ENCODE results near the gene KLF4.
"Not testable (repeated sequence)": the region's sequence is repeated elsewhere in the genome, so short reads cannot be mapped to it uniquely, and the experiment has no call there.

Gene KLF4

DNA sequence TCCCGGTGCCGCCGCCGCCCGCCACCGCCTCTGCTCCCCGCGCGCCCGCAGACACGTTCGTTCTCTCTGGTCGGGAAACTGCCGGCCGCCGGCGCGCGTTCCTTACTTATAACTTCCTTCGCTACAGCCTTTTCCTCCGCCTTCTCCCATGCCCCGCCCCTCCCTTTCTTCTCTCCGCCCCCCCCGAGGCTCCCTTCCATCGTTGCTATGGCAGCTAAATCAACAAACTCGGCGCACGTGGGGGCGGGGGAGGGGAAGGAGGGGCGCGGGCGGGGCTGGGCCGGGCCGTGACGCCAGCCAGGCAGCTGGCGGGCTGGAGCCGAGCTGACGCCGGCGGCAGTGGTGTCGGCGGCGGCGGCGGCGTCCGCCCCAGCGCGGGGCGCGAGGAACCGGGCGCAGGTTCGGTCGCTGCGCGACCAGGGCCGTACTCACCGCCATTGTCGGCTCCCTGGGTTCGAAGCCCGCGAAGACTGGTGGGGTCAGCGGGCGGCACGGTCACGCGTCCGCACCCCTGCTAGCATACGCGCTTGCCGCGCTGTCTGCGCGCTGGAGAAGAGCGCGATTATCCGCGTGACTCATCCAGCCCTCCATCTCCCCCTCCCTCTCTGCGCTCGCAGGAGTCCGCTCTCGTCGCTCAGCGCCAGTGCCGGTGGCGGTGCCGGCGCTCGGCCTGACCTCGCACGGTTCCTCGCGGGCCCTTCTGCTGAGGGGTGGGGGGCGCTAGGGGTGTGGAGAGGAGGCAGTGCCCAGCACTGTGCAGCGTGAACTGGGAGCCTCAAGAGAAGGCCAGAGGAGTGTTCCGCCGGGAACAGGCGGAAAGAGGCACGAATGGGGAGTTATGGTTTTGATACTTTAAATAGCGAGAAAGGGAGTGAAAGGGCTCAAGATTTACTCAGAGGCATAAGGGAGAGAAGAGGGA is at the start of gene KLF4:
KLF4 (minus strand) TSS at position 83 of the 919 bp plus-strand sequence. CDS start 597 bp downstream, outside the sequence.
- no peak for DNase-seq (ENCODE audit: low read depth, low spot score)

GRCh38 chr9:107536462-107536861 is 46.9 kb upstream of the KLF4 start:
- no peak for DNase-seq (ENCODE audit: low read depth, low spot score)

DNA sequence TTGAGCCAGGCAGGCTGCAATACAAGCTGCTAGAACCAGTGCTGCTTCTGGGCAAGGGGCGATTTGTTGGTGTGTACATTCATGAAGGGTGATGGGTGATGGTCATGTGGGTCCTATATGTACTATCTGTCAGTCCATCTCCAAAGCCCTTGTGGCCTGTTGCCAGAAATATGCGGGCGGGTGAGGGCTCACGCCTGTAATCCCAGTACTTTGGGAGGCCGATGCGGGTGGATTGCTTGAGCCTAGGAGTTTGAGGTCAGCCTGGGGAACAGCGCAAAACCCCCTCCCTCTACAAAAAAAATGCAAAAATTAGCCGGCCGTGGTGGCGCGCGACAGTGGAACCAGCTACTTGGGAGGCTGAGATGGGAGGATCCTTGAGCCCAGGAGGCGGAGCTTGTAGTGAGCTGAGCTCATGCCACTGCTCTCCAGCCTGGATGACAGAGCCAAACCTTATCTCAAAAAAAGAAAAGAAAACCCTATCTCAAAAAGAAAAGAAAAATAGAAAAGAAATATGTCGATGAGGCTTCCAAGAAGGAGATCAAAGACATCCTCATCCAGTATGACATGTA is 45.0 kb upstream of the KLF4 start:
- no peak for DNase-seq (ENCODE audit: low read depth, low spot score)

- DNase-seq (ENCODE audit: low read depth, low spot score): no peak
Measured at GRCh38 chr9:107530679-107531078, 41.1 kb upstream of the KLF4 start.

GRCh38 chr9:107528686-107529085 is 39.1 kb upstream of the KLF4 start:
- no peak for DNase-seq (ENCODE audit: low read depth, low spot score)

GRCh38 chr9:107523539-107523938 is 34.0 kb upstream of the KLF4 start:
- DNase-seq (ENCODE audit: low read depth, low spot score): no peak

- no peak for DNase-seq (ENCODE audit: low read depth, low spot score)
Measured at GRCh38 chr9:107520186-107520585, 30.6 kb upstream of the KLF4 start.

DNA sequence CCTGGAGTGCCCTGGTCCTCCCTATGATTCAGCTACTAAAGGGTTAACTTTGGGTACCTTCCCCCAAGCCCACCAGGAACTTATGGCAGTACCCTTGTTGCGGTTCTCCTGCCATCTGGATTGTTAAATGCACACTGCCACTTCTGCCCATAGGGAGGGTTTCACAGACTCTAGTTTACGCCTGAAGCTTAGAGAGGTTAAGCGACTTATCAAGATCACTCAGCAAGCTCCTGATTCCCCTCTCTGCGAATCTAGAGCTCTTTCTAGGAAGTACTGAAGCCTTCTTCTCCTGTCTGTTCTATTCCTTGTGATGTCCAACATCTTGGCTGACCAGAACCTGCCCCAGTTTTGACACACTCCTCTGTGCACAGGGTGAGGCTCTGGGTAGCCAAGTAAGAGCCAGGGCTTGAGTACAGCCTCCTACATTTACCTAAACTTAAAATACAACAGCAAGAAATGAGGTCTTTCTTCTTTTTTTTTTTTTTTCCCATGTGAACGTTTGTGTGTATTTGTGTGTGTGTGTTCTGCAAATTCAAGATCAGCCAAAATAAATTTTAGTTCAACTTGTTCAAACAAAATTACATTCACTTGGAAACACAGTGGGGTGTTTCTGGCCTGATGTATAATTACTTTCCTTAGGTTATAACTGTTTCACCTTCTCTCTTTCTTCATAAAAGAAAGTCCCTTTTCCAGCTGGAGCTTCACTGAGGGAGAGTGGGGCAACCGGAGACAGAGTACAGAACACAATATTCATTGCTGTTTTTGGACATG is 28.7 kb upstream of the KLF4 start:
- no peak for DNase-seq (ENCODE audit: low read depth, low spot score)

DNA sequence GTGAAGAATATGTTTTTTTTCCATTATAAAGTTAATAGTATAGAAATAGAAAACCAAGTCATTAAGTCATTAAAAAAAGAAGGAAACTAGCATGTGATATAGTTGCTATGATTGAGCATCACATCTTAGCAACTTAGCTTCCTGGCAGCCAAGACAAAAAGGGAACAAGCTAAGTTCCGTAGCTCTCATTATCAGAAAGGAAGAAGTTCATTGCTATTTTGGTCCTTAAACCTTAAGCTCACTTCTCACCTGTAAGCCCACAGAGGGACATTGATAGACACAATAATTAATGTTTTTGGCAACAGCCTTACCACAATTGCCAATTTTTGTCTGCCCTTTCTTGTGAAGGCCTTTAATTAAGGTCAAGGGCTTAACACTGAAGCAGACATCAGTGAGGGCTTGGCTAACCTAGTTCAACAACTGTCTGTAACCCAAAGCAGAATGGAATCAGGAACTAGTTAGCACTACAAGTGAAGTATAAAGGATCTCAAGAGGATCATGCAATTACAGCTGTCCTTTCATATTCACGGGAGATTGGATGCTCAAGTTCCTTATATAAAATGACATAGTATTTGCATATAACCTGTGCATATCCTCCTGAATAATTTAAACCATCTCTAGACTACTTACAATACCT is 24.0 kb upstream of the KLF4 start:
- no peak for DNase-seq (ENCODE audit: low read depth, low spot score)

DNA sequence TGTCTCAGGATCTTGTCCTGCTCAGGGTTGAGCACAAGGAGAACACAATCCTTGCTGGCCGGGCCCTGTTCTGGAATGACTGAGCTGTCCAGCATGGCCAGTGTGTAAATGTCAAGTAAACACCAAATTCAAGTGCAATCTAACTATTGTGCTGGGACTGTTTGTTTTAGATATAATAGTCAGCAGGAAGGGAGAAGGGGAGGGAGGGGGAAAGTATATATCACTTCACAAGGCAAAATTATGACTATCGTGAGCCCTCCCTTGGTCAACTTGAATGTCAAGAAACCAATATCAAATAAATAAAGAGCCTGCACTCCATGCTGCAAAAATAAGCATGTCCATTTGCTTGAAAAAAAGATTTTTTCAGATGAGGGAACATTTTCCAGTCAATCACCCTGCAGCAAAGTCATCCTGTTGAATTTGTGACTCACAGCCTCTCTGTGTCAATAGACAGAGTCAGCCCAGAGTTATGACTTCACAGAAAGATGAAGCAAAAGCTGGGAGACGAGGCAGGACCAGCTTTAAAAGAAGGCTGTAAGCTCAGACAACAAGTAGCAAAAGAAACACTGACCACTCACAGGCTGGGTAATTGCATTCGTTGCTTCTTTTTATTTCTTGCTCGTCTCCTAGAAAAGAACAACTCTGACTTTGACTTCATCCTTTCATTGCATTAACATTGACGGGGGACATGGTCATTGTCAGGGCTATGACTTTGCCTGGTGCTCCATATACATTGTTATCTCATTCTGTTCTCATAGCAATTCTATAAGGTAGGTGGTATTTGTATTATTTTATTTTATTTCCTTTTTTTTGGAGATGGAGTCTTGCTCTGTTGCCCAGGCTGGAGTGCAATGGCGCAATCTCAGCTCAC is 15.3 kb upstream of the KLF4 start:
- DNase-seq (ENCODE audit: low read depth, low spot score): no peak

GRCh38 chr9:107502464-107502863 is 12.9 kb upstream of the KLF4 start:
- no peak for DNase-seq (ENCODE audit: low read depth, low spot score)

DNA sequence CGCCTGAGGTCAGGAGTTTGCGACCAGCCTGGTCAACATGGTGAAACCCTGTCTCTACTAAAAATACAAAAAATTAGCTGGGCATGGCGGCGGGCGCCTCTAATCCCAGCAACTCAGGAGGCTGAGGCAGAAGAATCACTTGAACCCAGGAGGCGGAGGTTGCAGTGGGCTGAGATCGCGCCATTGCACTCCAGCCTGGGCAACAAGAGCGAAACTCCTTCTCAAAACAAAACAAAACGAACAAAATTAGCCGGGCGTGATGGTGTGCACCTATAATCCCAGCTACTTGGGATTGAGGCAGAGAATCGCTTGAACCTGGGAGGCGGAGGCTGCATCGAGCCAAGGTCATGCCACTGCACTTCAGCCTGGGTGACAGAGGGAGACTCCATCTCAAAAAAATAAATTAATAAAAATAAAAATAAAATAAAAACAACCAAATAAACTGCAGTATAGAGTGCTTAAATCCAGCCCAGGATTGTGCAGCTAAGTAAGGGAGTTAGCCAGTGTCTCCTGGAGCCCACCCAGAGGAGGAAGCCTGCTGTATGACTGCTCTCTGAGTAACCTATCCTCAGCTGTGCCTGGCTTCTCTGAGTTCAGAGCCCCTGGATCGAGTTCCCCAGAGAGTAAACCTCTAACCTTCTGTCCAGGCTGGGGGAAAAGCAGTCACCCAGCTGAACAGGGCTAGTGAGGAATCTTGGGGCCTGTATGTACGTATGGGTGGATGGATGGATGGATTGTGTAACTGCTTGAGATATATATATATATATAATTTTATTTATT is 11.0 kb upstream of the KLF4 start:
- DNase-seq (ENCODE audit: low read depth, low spot score): not testable (repeated sequence)

DNA sequence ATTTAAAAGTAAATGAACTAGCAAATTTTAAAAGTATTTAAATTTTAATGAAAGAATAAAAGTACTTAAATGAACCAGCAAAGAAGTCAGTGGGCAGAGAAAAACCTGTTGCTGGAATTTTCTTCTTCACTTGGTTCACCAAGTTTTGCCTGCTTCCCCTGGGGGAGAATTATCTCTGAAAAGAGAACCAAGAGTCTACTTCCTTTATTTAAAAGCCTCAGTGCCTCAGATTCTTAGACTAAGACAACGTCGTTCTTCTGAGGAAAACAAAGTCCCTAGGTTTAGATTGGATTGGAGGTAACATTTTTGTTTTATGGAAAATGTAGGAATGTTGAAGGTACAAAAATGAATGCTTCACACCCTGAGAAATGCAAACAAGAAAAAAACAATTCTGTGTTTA is 7.4 kb upstream of the KLF4 start:
- DNase-seq (ENCODE audit: low read depth, low spot score): no peak

- DNase-seq (ENCODE audit: low read depth, low spot score): no peak
Measured at GRCh38 chr9:107492381-107492970, 2.9 kb upstream of the KLF4 start.

DNA sequence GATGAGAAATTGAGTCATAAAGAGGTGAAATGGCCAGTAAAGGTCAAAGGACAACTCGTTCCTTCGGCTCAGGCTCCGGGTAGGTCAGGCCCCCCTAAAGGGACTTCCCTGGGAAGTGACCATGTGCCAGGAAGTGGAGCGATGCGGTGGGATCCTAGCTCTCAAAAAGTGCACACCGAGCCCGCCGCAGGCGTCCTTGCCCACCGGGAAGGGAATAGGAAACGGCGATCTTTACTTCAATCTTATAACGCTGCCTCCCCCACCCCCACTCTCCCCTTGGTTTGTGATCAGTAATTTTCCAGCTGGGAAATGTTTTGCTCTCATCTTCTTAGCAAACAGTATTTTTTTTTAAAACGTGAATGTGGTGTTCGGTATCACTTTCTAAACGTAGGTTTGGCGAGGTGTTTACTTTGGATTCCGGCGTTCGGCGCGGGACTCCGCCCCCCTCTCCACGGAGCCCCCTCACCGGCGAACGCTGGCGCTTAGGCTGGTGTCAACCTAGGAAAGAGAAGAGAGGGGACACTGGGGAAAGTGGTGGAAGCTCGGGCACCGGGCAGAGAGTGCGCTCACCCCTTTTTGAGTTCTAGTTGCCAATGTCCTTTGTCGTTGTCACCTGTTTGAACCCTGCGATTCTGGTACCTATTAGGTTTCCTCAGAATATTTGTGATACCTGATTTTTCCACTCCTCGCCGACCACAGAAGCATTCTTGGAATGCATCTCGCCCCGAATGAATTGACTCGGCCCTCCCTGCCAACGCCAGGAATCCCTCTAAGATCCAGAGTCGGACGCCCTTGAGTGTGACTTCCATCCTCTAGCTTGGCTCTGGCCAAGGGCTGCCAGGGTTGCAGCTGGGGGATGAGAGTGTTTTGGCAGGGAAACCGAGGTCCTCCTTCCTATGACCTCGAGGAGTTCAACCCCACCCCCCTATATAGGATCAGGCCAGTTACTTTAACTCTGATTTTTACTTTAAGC is 1.8 kb upstream of the KLF4 start:
- no peak for DNase-seq (ENCODE audit: low read depth, low spot score)

DNA sequence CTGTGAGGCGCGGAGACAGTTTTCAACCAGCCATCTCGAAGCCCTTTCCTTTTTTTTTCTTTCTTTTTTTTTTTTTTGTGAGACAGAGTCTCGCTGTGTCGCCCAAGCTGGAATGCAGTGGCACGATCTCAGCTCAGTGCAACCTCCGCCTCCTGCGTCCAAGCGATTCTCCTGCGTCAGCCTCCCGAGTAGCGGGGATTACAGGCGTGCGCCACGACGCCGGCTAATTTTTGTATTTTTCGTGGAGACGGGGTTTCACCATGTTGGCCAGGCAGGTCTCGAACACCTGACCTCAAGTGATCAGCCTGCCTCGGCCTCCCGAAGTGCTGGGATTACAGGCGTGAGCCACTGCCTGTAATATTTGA is 1.0 kb upstream of the KLF4 start:
- DNase-seq (ENCODE audit: low read depth, low spot score): not testable (repeated sequence)

GRCh38 chr9:107489144-107489673 is 360 bp downstream of the KLF4 start:
- no peak for DNase-seq (ENCODE audit: low read depth, low spot score)

- no peak for DNase-seq (ENCODE audit: low read depth, low spot score)
Measured at GRCh38 chr9:107488375-107489143, 1.0 kb downstream of the KLF4 start.

Data from iPS DF 19.7 (cell line).